GM19463 (cell line): ENCODE data around the gene PPM1H.
"Not testable (repeated sequence)": the region's sequence is repeated elsewhere in the genome, so short reads cannot be mapped to it uniquely, and the experiment has no call there.

Source experiments
- ATAC-seq: cut with Tn5 transposase; IDR thresholded peaks from one replicate; pipeline ENCODE4 v1.9.1; 2021; ENCODE audit warnings: mild to moderate bottlenecking, moderate library complexity; ENCODE audit not compliant: unreplicated experiment

Gene PPM1H

GRCh38 chr12:62739266-62740015 is 195.5 kb downstream of the PPM1H start:
- no peak for ATAC-seq

DNA sequence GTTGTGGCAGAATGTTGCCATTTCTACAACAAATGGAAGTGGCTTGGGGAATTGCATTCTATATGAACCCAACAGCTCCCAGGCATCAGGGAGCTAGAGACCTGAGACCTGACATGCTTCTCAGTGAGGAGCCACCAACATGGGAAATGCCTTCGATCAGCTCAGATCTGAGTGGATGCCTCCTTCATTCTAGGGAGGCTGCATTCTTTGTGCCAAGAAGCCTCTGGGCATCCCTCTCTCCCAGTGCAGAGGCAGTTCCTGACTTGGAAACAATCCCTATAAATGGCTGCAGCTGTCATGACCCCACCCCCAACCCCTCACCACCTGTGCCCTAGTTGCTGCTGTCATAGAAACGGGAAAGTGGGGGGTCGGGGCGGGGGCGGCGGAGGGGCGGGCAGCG is 196.3 kb downstream of the PPM1H start:
- no peak for ATAC-seq

DNA sequence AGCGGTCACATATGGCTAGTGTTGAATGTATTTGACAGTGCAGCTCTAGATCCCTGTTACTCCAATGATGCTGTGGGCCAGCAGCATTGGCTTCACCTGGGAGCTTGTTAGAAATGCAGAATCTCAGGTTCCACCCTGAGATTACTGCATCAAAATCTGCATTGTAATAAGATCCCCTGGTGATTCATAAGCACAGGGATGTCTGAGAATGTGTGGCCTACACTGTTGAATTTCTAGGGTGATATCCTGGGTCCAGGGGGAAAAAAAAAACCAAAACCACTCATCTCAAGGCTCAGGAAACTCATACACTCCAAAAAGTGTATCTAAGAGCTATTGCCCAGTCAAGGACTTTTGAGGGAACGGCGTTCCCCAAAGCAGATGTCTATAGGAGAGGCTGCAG is 196.8 kb downstream of the PPM1H start:
- no peak for ATAC-seq

DNA sequence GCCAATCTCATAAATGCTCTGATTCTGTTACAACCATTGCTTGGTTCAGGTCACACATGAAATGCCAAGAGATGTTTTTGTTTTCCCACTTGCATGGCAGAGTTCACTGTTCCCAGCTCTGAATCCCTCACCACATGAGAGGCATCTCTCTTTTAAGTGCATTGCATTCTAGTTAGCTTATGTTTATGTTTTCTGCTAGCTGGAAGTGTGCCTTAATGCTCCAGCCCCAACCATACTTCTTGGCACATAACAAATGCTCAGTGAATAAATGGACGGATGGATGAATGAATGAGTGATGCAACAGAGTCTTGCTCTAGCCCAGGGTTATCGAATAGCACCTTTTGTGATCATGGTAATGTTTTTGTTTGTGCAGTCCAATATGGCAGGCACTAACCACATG is 197.3 kb downstream of the PPM1H start:
- ATAC-seq, result no peak

DNA sequence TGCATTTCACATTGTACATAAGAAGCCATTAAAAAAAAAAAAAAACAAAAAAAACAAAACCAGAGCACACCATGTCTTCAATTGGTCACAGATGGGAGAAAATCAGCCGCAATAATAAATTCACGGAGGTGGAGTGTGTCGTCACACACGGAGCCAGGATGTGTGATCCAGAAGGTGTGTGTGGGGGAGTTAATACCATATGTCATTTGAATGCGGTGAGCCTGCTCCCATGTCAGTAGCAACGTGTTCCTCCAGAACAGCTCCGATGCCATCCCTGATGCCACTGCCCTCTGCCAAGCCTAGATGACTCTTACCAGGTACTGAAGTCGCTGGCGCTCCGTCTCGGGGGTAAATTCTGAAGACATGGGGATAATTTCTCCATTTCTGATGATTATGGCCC is 197.8 kb downstream of the PPM1H start:
- ATAC-seq, result no peak

- ATAC-seq, result no peak
Observed at GRCh38 chr12:62736596-62736995, 198.4 kb downstream of the PPM1H start.

DNA sequence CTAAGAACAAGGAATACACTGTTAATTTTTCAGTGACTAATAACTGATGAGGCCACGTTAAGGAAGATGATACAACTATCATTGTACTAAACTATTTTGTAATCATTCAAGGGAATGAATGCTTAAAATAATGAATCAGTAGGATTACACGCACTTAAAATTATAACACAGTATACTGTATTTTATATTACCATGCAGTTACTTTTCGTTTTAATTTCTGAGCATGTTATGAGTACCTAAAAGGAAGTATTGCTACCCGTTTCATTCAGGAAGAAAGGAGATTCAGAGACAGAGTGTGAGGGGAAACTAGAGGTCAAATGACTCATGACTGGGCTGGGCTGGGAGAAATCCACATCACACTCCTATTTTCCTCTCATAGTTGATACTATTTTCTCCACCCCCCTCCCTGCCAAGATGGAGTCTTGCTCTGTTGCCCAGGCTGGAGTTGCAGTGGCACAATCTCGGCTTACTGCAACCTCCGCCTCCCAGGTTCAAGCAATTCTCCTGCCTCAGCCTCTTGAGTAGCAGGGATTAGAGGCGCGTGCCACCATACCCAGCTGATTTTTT is 202.0 kb downstream of the PPM1H start:
- ATAC-seq, result no peak

GRCh38 chr12:62731055-62731820 is 203.7 kb downstream of the PPM1H start:
- ATAC-seq, result no peak

- no peak for ATAC-seq
Observed at GRCh38 chr12:62730649-62731048, 204.3 kb downstream of the PPM1H start.

DNA sequence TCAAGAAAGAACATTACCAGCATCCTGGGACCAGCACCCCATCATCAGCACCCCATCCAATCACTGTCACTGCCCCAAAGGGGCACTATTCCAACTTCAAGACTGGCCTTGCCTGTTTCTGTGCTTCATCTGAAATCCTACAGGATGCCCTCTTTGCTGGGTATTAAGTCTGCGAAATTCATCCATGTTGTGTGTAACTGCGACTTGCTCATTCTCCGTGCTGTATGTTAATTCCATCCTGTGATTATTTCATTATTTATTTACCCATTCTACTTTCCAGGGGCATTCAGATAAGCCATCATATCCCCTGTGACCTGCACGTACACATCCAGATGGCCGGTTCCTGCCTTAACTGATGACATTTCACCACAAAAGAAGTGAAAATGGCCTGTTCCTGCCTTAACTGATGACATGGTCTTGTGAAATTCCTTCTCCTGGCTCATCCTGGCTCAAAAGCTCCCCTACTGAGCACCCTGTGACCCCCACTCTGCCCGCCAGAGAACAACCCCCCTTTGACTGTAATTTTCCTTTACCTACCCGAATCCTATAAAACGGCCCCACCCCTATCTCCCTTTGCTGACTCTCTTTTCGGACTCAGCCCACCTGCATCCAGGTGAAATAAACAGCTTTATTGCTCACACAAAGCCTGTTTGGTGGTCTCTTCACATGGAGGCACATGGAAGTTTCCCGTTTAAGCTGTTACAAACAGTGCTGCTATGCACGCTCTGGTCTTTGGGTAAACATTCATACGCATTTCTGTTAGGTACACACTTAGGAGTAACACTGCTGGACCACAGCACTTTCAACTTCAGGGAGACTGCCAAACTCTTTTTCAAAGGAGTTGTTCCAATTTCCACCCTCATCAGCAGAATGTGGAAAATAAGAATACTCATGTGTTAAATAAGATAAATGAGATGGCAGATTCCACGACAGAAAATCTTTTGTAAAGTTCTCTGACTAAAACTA is 205.1 kb downstream of the PPM1H start:
- not testable (repeated sequence) for ATAC-seq

DNA sequence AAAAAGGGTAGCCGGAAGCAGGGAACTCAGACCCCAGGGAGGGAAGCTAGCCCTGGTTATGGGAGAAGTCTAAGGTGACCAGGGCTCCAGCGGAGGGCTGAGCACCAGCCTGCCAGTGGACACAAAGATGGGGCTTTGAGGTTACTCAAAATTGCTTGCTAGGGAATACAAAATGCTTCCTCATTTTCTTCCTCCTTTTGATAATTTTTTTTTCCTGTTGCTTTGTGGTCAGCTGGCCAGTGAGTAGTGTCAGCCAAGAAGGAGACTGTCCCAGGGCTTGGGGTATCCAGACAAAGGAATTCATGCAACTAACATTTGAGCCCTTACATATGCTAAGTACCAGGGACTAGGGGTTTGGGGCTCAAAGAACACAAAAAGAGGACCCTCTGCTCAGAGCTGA is 206.2 kb downstream of the PPM1H start:
- no peak for ATAC-seq

- ATAC-seq, result no peak
Observed at GRCh38 chr12:62726471-62726980, 208.4 kb downstream of the PPM1H start.

- ATAC-seq, result no peak
Observed at GRCh38 chr12:62725781-62726180, 209.2 kb downstream of the PPM1H start.

- no peak for ATAC-seq
Observed at GRCh38 chr12:62724947-62725451, 210.0 kb downstream of the PPM1H start.

DNA sequence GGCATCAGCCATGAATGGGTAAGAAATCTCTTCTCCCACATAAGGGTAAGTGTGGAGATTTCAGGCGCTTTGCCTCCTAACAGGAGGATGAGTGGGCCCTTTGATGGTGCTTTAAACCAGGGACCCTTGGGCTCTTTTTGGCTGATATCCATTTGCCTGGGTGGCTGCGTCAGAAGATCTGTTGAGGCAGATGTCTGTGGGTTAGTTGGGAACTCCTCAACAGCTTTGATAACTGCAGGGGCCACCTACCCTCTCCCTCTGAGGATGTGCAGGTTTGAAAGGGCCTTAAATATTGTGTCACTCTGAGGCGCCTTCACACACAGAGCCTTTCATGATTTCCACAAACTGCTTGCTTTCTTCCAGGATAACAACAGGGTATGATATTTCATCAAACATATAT is 210.7 kb downstream of the PPM1H start:
- ATAC-seq, result no peak

GRCh38 chr12:62722971-62723680 is 211.8 kb downstream of the PPM1H start:
- ATAC-seq, result no peak

DNA sequence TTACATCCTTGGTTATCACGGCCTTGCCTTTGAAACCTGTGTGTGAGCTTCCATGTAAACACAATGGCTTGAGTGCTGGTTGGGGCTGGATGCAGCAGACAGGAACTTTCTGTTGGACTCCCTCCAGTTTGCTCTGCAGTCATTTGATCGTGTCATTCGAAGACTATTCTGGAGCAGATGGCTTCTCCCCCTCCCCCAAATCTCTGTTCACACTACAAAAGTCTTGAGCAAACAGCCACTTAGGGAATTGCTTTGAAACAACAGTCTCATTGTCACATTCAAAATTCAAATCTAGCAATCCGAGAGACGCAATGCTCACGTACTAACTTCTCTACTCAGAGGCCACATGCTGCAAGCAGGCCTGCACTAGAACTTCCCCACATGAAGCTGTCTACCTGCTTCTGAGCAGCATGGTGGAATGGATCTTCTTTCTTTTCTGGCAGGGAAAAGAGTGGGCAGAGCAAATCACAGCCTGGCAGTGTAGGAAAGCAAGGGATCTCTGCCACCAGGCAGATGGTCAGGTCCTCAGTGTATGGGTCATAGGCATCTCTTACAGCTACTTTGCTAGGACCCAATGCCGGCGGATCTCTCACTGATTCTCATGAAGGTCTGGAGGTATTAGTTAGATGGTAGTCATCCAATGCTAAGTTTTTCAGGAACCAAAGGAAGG is 214.2 kb downstream of the PPM1H start:
- ATAC-seq, result no peak

- no peak for ATAC-seq
Observed at GRCh38 chr12:62720025-62720424, 214.9 kb downstream of the PPM1H start.

GRCh38 chr12:62718762-62719426 is 216.1 kb downstream of the PPM1H start:
- no peak for ATAC-seq
